Effector CD4-positive, alpha-beta T cell (primary cell): Measurements from ENCODE around the gene BCL3.
"Not testable (repeated sequence)": the region's sequence is repeated elsewhere in the genome, so short reads cannot be mapped to it uniquely, and the experiment has no call there.

Experiments
- DNase-seq: peaks from one replicate; pipeline ENCODE4 v3.0.0-alpha.2; 2020

The BCL3 gene

GRCh38 chr19:44762038-44762437 lies 13.5 kb downstream of the BCL3 start:
- no peak for DNase-seq

DNA sequence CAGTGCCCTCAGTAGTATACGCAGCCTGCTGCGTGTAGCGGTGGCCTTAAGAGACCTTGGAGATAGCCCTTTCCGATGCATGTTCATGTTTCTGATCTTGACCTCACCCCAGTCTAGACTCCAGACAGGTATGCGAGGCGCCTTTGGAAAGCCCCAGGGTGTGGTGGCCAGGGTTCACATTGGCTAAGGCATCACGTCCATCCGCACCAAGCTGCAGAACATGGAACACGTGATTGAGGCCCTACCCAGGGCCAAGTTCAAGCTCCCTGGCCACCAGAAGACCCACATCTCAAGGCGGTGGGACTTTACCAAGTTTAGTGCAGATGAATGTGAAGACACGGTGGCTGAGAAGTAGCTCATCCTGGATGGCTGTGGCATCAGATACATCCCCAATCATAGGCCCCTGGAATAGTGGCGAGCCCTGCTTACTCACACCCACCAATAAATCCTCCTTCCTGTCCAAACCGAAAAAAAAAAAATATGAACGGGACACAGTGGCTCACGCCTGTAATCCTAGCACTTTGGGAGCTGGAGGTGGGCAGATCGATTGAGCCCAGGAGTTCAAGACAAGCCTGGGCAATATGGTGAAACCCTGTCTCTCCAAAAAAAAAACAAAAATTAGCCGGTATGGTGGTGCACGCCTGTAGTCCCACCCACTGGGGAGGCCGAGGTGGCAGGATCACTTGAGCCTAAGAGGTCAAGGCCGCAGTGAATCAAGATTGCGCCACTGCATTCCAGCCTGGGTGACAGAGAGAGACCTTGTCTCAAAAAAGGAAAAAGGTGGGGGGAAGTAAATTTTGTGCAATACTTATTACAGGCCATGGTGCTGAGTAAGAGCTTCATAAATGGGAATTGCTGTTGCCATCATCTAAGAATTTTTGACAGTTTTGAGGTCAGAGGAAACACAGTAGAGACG lies 16.8 kb downstream of the BCL3 start:
- DNase-seq = no peak

GRCh38 chr19:44765949-44766335 lies 17.4 kb downstream of the BCL3 start:
- DNase-seq = no peak

- DNase-seq = no peak
Measured at GRCh38 chr19:44767295-44768180, 19.0 kb downstream of the BCL3 start.

DNA sequence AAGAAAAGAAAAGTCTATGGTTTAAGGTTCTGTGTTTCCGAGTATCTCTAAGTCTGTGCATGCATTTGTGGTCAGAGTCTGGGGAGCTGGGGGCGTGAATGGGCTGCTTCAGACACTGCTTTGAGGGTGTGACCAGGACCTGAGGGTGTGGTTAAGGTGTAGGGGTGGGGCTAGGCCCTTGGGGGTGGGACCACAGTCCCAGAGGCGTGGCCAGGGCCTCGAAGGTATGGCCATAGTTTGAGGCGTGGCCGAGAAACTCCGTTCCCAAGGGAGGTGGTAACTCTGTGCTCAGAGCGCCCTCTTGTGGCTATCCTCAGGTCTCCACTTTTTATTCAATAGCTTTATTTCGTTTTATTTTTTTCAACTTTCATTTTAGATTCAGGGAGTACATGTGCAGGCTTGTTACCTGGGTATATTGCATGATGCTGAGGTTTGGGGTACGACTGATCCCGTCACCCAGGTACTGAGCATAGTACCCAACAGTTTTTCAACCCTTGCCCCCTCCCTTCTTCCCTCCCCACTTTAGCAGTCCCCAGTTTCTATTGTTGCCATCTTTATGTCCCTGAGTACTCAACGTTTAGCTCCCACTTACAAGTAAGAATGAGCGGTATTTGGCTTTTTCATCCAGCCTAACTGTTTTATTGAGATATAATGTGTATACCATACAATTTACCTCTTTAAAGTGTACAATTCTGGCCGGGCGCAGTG lies 22.2 kb downstream of the BCL3 start:
- DNase-seq = peak; percentile 98

DNA sequence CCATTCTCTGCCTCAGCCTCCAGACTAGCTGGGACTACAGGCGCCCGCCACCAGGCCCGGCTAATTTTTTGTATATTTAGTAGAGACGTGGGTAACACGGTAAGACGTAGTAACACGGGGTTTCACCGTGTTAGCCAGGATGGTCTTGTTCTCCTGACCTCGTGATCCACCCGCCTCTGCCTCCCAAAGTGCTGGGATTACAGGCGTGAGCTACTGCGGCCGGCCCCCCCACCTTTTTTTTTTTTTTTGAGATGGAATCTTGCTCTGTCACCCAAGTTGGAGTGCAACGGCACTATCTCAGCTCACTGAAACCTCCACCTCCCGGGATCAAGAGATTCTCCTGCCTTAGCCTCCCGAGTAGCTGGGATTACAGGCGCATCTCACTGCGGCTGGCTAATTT lies 23.6 kb downstream of the BCL3 start:
- not testable (repeated sequence) for DNase-seq

DNA sequence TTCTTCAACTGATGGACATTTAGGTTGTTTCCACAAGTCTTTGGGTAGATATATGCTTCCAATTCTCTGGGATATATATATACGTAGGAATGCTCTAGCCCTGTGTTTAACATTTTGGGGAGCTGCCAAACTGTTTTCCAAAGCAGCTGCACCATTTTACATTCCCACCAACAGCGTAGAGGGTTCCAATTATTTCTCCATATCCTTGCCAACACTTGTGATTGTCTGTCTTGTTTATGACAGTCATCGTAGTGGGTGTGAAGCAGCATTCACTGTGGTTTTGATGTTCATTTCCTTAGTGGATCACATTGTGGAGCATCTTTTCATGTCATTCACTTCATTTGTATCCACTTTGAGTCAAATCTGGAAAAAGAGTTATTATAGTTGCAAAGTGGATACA lies 24.5 kb downstream of the BCL3 start:
- no peak for DNase-seq

- no peak for DNase-seq
Measured at GRCh38 chr19:44775676-44776240, 27.2 kb downstream of the BCL3 start.

DNA sequence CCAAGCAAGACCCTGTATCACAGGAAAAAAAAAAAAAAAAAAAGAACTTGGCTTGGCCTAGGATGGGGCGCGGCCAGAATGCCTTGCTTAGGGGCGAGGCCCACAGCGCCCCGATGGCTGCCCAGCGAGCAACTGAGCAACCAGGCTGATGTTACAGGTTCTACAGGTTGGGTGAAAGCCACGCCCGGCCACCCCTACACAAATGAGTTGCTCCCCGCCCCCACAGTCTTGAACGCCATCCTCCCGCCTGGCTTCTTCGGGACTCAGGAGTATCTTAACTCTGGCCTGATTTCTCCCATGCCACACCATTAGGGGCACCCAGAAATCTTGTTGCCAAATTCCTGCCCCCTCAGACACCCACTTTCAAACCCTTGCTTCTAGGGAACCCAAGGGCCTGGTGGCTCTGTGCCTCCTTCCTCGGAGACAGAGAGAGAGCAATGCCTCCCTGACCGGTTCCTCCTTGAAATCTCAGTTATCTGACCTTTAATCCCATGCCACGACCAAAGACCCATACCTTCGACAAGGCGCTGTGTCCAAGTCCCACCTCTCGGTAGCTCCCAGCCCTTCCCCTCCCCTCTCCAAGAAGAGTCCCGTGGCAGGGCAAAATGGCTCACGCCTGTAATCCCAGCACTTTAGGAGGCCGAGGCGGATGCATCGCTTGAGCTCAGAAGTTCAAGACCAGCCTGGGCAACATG lies 28.0 kb downstream of the BCL3 start:
- no peak for DNase-seq

DNA sequence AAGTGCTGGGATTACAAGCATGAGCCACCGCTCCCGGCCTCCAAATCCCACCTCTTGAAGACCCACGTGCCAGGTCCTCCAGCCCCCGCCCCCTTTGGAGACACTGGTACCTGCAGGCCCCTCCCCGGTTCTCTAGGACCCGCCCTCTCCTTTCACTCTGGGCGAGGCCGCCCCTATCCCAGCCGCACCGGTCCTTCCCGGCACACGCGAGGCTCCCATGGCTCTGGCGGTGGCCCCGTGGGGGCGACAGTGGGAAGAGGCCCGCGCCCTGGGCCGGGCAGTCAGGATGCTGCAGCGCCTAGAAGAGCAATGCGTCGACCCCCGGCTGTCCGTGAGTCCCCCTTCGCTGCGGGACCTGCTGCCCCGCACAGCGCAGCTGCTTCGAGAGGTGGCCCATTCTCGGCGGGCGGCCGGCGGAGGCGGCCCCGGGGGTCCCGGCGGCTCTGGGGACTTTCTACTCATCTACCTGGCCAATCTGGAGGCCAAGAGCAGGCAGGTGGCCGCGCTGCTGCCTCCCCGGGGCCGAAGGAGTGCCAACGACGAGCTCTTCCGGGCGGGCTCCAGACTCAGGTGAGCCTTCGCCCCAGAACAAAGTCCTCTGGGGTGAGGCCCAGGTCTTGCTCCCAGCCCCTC lies 29.3 kb downstream of the BCL3 start, which contains the start of gene CBLC:
Gene CBLC (plus strand): TSS at position 176 of the 633 bp plus-strand sequence. CDS start 42 bp downstream, at position 218.
- no peak for DNase-seq

GRCh38 chr19:44779150-44779549 lies 30.6 kb downstream of the BCL3 start:
- DNase-seq = no peak

GRCh38 chr19:44781694-44782093 lies 33.2 kb downstream of the BCL3 start:
- DNase-seq = not testable (repeated sequence)

DNA sequence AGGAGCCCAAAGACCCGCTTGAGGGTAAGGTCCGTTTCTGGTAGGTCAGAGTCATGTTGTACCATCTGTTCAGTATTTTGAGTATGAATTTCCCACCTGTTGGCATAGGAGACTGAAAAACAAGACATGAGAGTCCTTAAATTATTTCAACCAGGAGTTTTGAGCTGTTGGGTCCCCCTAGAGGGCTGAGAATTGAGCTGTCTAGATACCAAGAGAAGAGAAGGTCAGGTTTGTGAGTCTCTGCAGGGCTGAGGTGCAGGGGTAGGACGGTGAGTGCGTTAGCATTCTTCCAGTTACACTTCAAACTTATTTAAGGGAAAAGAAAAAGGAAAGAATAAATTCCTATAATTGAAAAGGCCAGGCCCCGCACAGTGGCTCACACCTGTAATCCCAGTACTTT lies 34.2 kb downstream of the BCL3 start:
- DNase-seq = no peak

GRCh38 chr19:44783545-44783944 lies 35.0 kb downstream of the BCL3 start:
- no peak for DNase-seq

DNA sequence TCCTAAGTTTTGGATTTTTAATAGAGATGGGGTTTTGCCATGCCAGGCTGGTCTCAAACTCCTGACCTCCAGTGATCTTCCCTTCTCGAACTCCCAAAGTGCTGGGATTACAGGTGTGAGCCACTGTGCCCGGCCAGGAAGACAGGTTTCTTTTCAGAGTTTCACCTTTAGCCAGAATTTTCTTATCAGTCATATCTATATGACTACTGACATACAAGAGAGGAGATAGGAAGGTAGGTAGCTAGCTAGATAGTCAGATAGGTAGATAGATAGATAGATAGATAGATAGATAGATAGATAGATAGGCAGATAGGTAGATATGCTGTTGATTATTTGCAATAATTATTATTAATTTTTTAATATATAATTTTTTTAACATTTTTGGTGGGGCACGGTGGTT lies 36.8 kb downstream of the BCL3 start:
- DNase-seq = no peak

- no peak for DNase-seq
Measured at GRCh38 chr19:44785993-44786392, 37.5 kb downstream of the BCL3 start.

- DNase-seq = no peak
Measured at GRCh38 chr19:44788971-44789370, 40.5 kb downstream of the BCL3 start.

- DNase-seq = no peak
Measured at GRCh38 chr19:44789943-44790483, 41.5 kb downstream of the BCL3 start.

DNA sequence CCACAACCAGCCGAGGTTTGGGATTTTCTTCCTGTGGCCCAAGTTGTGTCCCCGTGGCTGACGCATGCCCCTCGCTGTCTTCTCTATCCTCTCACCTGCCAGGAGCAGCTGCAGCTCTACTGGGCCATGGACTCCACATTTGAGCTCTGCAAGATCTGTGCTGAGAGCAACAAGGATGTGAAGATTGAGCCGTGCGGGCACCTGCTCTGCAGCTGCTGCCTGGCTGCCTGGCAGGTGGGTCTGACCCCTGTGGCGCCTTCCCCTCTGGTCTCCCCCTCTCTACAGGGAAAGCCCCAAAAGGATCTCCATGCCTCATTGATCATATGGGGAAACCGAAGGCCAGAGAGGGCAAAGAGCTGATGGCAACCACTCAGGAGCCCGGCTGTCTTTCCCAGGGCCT lies 43.8 kb downstream of the BCL3 start:
- no peak for DNase-seq

DNA sequence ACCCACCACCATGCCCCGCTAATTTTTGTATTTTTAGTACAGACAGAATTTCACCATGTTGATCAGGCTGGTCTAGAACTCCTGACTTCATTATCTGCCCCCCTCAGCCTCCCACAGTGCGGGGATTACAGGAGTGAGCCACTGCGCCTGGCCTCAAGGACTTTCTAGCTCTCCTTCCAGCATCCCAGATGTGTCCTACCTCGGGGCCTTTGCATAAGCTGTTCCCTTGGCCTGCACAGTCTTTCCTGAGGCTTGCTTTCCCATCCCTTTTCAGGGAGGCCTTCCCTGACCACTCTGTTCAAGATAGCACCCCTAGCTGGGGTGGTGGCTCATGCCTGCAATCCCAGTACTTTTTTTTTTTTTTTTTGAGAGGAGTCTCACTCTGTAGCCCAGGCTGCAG lies 46.1 kb downstream of the BCL3 start:
- no peak for DNase-seq

GRCh38 chr19:44795398-44795987 lies 47.0 kb downstream of the BCL3 start:
- DNase-seq = no peak
